Hematopoietic multipotent progenitor cell treated with erythropoietin and hydrocortisone succinate and interleukin-3 and kit ligand, for 6 days (in vitro differentiated cells): ENCODE results near the gene CHTF8.
"Not testable (repeated sequence)": the region's sequence is repeated elsewhere in the genome, so short reads cannot be mapped to it uniquely, and the experiment has no call there.

Source experiments
- DNase-seq: peaks from one replicate; pipeline ENCODE4 v3.0.0-alpha.2; 2015

CHTF8 gene

DNA sequence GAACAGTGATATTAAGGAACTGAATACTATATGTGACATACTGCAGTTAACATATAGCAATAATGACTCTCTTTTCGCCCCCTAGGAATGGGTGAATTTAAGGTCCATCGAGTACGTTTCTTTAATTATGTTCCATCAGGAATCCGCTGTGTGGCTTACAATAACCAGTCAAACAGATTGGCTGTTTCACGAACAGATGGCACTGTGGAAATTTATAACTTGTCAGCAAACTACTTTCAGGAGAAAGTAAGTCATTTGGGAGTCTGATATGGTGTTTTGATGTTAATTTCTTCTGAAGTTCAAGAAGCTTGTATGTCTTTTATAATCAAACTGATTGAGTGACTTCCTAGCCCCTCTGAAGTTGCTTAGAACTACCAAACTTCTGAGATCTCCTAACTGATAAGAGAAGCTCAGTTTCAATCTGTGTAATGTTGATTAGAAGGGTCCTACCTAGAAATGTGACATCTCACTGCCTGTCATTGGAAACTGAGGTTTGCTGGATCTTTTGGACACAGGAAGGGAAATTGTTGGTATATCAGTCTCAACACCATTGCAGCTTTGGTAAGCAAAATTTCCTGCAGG is 1.1 kb upstream of the CHTF8 start:
- peak; percentile 32 for DNase-seq

DNA sequence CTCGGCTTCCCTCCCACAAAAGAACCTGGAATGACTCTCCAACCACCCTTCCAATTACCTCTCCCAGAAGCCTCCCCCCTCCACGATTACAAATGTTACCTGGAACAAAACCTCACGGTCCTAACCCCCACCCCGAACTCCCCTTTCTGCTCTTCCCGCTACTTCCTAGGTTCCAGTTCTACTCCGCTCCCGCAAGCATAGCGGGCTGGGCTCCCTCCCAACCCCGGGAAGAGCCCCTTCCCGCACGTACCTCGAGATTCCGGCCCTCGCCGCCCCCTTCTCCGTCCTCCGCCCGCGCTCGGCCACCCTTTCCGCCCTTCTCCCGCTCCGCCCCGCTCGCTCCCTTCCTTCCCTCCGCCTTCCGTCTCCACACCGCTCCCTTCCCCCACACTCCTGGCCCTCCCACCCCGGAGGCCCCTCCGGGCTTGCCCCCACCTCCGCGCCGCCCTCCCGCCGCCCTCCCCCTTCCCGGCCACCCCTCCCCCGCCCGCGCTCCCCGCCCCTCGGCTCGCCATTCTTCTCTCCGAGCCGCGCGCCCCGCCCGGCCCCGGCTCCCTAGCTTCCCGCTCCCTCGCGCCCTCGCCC is 457 bp downstream of the CHTF8 start:
- peak; percentile 92 for DNase-seq

DNA sequence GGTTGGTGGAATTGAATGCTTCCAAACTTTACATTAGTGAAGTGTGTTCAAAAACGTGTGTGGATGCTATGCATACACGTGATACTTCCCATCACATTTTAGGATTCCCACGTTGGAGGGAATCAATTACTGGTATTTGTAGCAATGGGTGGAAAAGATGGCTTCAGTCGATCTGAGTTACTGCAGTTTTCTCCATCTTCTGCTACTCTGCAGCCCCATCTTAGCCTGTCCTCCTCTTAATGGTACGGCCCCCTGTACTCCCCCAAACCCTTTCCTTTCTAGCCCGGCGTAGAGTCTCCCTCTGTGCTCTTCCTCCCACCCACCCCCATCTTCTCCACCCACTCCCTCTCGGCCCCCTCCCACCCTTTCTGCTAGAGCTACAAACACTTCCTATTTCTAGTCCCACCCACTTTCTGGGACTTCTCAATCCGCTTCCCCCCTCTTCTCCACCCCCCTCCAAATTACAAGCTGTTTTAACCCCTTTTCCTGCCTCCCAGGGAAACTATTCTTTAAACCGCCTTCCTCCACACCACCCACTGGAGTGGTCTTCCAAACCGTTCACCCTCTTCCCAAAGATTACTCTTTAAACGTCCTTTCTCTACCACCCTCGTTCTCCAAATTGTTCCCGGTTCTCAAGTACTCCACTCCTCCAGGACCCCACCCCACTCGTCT is 1.1 kb downstream of the CHTF8 start:
- peak; percentile 68 for DNase-seq

DNA sequence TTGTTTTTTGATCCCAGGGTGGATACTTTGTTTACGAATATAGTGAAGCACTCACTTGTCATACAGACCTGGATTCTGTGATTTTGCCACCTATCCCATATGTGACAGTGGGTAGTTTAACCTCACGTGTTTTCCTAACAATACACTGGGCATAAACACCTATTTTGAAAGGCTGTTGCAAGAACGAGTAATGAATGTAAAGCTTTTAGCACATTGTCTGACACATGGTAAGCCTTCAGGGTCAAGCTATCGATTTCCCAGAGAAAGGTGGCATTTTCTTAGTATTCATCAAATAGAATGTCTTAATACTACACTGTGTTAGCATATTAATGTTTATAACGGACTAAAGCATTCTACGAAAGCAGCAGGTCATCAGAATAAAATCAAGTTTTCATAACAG is 1.9 kb downstream of the CHTF8 start:
- no peak for DNase-seq

DNA sequence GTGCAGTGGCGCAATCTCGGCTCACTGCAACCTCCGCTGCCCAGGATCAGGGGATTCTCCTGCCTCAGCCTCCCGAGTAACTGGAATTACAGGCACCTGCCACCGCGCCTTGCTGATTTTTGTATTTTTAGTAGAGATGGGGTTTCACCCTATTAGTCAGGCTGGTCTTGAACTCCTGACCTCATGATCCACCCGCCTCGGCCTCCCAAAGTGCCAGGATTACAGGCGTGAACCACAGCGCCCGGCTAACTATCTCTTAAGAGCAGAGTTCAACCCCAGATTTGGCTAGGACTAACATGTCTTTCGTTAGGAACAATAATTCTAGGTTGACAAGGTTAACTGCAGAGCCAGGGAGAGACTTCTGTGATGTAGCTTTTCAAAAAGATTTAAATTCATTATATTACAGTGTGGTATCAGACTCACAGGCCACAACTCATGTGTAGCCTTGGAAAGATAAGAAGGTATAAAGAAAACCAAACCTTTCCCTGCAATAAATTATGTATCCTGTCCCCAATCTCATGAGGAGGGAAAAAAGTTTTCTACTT is 4.3 kb downstream of the CHTF8 start:
- DNase-seq, result no peak

DNA sequence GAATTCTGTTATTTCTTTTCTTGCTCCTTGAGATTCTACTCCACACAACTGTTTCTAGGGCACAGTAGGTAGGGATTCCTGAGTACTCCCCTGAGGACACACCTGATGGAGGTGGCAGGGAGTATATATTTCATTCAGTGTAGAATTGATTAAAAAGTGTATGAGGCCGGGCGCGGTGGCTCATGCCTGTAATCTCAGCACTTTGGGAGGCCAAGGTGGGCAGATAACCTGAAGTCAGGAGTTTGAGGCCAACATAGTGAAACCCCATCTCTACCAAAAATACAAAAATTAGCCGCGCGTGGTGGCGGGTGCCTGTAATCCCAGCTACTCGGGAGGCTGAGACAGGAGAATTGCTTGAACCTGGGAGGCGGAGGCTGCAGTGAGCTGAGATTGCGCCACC is 5.6 kb downstream of the CHTF8 start:
- DNase-seq, result not testable (repeated sequence)

DNA sequence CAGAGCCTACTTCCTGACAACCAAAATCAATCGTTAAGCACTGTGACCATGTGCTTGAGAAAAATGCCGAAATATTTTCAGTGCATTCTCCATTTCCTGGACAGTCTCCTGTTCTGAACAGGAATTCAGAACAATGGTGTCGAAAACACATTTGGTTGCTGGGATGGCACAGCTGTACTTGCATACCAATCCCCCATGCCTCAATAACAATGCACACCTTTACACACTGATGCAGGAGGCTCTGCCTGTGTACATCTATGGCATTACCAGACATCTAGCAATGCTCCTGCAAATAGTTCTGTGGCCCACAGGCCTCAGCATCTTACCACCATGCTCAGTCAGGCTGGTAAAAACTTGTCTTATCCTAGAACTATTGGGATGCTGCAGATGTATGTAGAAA is 6.2 kb downstream of the CHTF8 start:
- DNase-seq, result no peak

DNA sequence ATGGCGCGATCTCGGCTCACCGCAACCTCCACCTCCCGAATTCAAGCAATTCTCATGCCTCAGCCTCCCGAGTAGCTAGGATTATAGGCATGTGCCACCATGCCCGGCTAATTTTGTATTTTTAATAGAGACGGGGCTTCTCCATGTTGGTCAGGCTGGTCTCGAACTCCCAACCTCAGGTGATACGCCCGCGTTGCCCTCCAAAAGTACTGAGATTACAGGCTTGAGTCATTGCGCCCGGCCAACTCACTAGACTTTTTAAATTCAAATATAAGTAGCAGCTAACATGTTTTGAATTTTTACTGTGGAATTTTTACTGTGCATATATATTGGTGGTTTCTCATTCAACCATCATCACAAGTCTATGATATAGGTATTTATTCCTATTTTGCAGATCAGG is 7.4 kb downstream of the CHTF8 start:
- DNase-seq, result not testable (repeated sequence)

DNA sequence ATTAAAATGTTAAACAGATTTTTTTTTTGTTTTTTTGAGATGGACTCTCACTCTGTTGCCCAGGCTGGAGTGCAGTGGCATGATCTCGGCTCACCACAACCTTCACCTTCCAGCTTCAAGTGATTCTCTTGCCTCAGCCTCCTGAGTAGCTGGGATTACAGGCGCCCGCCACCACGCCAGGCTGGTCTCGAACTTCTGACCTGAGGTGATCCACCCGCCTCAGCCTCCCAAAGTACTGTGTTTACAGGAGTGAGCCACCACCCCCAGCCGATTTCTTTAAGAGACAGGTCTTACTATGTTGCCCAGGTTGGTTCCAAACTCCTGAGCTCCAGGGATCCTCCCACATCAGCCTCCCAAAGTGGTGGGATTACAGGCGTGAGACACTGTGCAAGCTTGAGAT is 8.0 kb downstream of the CHTF8 start:
- DNase-seq, result not testable (repeated sequence)

DNA sequence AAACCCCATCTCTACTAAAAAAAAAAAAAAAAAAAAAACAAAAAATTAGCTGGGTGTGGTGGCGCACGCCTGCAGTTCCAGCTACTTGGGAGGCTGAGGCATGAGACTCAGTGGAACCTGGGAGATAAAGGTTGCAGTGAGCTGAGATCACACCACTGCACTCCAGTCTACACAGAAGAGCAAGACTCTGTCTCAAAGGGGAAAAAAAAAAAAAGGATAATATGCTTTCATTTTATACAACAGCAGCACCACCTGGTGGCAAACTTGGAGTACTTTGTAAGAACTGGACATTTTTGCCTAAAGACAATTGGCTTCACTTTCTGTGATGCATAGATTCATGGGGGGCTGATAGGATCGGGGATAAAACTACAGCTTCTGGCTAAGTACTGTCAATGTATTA is 8.5 kb downstream of the CHTF8 start:
- peak; percentile 90 for DNase-seq

DNA sequence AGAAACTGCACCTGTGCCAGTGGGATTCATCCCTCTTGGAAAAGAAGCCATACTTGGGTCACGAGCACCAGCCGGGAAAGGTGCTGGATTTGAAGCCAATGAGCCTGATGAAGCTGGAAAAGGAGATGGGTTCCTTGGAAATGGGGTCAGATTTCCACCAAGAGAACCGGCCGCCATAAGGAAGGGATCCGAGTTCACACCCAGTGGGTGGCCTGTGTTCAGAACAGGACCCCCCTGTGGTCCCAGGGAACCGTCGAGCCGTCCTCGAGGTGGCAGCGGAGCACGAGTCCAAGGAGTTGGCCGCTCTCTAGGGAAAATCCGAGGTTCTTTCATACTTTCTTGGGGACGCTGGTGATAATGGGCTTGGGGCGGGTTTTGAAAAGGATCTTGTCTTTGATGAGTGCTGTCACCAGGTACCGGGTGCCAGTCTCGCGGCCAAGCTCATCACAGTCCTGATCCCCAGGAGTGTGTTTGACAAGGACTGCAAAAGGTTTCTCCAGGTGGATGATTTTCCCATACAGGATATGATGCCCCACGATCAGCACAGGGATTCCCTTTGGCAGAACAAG is 12.2 kb downstream of the CHTF8 start:
- DNase-seq, result no peak

DNA sequence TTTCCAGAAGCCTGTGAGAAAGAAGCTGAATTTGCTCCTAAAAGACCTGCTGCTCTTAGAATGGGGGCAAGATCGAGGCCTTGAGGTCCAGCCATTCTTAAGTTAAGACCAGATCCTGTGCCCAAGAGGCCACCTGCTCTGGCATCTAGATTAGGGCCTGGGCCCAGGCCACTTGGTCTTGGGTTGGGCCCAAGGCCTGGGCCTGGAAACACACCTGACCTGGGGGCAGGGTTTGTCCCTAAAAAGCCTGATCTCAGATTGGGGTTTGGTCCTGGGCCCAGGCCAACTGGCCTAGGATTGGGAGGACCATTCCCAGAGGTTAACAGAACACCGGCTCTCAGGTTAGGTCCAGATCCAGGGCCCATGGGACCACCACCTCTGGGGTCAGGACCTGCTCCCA is 12.9 kb downstream of the CHTF8 start:
- DNase-seq, result no peak

DNA sequence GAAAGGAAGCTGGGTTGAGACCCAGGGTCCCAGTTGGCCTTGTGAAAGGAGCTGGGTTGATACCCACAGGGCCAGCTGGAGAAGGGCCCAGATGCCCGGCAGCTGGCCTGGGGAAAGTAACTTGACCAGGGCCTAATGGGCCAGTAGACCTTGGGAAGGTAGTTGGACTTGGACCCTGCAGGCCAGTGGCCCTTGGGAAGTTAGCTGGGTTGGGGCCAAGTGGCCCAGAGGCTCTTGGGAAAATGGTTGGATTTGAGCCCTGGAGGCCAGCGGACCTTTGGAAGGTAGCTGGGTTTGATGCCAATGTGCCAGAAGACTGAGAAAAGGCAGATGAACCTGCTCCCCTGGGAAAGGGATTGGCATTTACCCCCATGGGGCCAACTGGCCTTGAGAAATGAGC is 13.4 kb downstream of the CHTF8 start:
- DNase-seq, result no peak

DNA sequence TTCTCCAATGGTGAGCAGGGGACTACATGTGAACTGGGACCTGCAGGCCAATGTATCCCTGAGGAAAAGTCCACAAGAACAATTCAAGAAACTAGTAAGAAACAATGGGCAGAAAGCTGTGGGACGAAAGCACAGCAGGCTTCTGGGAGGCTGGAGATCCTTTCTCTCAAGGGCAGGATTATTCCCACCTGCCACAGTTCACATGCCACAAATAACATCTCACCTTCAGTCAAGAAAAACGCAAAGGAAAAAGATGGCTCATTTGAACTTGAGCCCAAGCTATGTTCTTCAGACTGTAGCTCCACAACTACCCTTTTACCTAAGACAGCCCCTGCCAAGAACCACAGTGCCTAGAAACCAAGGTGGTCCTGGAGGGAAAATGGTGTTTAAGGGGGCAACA is 13.9 kb downstream of the CHTF8 start:
- no peak for DNase-seq

DNA sequence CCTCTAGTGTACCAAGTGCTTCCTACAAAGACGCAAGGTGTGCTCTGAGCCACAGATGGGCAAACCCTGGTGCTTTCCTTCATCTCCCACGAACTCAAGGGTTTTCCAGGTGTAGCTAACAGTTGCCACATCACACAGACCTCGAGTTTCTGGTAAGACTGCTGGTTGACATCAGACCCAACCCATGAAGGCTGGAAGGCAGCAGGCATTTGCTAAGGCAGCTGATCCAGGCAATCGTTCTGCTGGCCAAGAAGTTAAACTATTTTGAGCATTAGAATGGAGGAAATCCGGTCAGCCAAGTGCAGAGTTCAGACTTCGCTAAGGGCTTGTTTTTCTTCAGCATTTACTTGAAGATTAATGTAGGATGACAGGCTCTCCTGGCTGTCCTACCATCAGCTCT is 15.5 kb downstream of the CHTF8 start:
- DNase-seq, result no peak

DNA sequence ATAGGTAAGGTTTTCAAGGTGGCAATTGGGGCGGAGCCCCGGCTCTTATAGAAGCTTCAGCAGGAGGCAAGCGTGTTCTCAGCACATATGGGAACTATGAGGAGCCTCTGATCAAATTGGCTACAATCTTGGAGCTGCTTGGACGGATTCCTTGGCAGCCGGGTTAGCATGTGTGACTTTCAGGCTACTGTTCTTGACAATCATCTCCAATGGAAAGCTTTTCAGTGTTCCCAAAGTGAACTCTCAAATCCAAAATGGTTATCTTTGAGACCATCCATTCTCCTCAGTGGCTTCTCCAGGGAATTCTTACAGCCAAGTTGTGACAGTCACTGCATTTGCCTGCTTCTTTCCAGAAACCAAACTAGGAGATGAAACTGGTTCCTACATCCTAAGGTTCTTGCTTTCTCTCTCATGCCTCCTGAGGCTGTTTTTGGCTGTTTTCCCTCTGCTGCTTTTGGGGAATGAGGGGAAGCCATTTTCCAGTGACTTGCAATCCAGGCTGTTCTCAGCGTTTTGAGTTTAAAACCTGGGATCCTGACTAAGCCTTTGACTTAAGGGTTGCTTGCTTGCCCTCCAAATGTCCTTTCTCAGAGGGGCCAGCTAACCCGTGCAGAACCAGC is 16.0 kb downstream of the CHTF8 start:
- DNase-seq, result no peak

DNA sequence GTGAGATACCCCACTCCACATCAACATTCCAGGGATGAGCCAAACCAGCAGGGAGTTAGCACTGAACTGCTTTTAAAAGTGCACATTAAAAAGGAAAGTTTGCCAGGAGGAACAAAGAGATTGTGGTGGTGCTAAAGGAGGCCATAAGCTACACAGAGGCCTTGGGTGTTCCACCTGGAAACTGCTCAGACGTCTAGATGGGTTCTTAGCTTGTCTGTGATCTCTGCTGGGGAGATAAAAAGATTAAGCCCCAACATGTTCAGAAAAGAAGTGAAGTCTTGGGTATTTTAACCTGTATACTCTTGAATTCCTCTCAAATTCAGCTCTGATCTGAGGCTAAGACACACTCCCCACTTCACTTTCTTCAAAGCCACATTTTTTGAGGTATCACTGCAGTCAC is 16.6 kb downstream of the CHTF8 start:
- DNase-seq, result no peak

DNA sequence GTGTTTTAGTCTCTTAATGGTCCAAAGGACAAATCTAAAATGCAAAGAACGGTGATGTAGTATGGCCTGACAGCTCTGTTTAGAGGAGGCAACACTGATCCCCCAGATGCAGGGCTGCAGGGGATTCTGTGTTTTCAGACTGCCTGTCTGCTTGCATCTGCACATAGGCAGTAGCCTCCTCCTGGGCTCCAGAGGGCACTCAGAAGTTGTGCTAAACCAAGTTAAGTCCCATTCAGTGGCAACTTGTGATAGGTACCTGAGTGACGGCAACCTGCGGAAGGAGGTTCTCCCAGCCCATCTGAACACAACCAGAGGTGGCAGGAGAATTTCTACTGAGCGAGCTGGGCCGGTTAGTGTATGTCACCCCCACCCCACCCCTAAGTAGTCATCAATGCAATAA is 17.0 kb downstream of the CHTF8 start:
- no peak for DNase-seq

DNA sequence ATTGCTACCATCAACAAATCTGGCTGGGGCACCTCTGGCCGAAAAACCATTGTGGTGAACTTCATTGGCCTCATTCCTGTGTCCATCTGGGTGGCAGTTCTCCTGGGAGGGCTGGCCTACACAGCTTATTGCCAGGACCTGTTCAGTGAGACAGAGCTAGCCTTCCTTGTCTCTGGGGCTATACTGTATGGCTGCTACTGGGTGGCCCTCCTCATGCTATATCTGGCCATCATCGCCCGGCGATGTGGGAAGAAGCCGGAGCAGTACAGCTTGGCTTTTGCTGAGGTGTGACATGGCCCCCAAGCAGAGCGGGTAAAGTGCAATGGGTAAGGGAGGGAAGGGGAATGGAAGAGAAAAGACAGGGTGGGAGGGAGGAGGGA is 17.4 kb downstream of the CHTF8 start:
- DNase-seq, result no peak

DNA sequence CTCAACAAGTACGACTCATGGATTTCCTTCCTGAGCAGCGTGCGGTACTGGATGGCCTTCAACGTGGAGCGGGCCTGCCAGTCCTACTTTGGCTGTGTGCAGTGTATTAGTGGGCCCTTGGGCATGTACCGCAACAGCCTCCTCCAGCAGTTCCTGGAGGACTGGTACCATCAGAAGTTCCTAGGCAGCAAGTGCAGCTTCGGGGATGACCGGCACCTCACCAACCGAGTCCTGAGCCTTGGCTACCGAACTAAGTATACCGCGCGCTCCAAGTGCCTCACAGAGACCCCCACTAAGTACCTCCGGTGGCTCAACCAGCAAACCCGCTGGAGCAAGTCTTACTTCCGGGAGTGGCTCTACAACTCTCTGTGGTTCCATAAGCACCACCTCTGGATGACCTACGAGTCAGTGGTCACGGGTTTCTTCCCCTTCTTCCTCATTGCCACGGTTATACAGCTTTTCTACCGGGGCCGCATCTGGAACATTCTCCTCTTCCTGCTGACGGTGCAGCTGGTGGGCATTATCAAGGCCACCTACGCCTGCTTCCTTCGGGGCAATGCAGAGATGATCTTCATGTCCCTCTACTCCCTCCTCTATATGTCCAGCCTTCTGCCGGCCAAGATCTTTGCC is 17.9 kb downstream of the CHTF8 start:
- DNase-seq, result no peak

DNA sequence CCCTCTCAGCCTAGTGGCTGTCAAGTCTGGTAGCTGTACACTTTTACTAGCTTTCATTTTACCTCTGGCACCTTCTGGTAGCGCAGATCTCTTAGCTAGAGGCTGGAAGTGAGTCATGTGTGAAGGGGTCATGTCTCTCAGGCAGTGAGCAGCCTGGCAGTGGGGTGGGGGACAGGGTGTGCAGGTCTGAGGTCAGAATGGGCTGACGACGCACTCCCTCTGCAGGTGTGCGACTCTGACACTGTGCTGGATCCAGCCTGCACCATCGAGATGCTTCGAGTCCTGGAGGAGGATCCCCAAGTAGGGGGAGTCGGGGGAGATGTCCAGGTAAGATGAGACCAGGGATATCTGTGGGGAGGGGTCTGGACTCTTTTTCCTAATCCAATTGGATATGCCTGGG is 19.2 kb downstream of the CHTF8 start:
- no peak for DNase-seq

DNA sequence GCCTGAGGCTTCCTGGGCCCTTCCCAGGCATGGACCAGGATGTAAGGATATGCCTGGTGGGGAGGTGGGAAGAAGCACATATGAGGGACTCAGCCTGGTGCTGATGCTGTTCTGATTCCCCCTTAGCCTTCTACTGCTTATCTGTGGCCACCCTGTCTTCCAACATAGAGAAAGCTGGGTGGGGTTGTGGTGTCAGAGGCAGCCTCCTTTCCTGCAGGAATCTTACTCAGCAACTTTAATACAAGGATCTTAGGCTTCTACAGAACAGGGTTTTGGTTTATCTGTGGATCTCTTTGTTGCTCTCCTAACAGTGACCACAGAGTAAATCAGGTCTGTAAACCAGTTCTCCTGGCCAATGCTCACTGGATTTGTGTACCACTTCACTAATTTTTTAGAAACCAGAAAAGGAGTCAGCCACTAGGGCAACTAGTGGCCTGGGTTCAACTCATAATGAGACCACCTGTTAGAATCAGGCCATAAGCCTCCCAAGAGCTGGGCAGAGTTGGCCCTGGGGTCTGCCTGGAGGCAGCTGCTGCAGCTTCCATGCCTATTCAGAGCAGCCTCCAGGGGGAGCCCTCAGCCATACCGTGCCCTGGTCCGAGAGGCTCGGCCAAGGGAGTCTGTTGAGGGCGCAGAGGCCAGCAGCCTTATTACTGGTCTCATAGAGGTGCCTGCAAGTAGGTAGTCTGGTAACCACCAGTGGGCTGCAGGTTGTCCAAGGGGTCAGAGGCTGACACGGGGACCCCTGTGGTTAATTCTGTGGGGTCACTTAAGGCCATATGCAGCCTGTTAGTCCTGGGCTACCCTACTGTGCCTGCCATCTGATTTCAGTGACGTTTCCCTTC is 19.9 kb downstream of the CHTF8 start:
- DNase-seq, result peak; percentile 82
